Activated T-cell treated with anti-CD3 and anti-CD28 coated beads, Interleukin-2, amount 50 U/mL, for 72 hours (primary cell): ENCODE results near the gene GET4. TPM values are rescaled to one million over a fixed set of nuclear protein-coding genes. Genes with fewer than 3 reads are reported as not detected.
"Not testable (repeated sequence)": the region's sequence is repeated elsewhere in the genome, so short reads cannot be mapped to it uniquely, and the experiment has no call there.

Experiments used
- ATAC-seq, 2 donors: fragments of 150-1000 bp; cut with Tn5 transposase; replicated peaks in 1 of 2; 2 replicates each; pipeline ENCODE4 v1.10.0; 2021; ENCODE audit warnings: moderate library complexity in 2 of 2, mild to moderate bottlenecking in 1 of 2
- DNase-seq, 2 donors: peaks; one replicate each; pipeline ENCODE4 v3.0.0; 2021 to 2022; ENCODE audit warnings: mixed read lengths in 1 of 2
- H3K27ac Mint-ChIP-seq: one replicate; pipeline ENCODE4 v1.8.0; 2022; ENCODE audit warnings: mild to moderate bottlenecking, moderate library complexity, mixed read lengths
- H3K27me3 Mint-ChIP-seq: one replicate; pipeline ENCODE4 v1.8.0; 2022; ENCODE audit warnings: low read depth, mixed read lengths
- H3K36me3 Mint-ChIP-seq, 2 donors: one replicate each; pipeline ENCODE4 v1.8.0; 2022; ENCODE audit warnings: mixed read lengths in 2 of 2, mild to moderate bottlenecking in 1 of 2; ENCODE audit not compliant: insufficient read depth in 2 of 2
- H3K4me1 Mint-ChIP-seq: one replicate; pipeline ENCODE4 v1.8.0; 2022; ENCODE audit warnings: low read depth, mixed read lengths
- H3K4me3 Mint-ChIP-seq, 2 donors: one replicate each; pipeline ENCODE4 v1.8.0; 2022; ENCODE audit warnings: mild to moderate bottlenecking in 2 of 2, mixed read lengths in 2 of 2, moderate library complexity in 2 of 2
- H3K9me3 Mint-ChIP-seq, 2 donors: one replicate each; pipeline ENCODE4 v1.8.0; 2022; ENCODE audit warnings: mixed read lengths in 2 of 2
- total RNA-seq, 2 donors: library from RNA; stranded (reverse); gene quantifications; one replicate each; pipeline ENCODE4 v1.2.3, GENCODE V29; 2022

Gene GET4
- total RNA-seq, 2 donors from 2014 or later, result 33.8 to 34.9 TPM

DNA sequence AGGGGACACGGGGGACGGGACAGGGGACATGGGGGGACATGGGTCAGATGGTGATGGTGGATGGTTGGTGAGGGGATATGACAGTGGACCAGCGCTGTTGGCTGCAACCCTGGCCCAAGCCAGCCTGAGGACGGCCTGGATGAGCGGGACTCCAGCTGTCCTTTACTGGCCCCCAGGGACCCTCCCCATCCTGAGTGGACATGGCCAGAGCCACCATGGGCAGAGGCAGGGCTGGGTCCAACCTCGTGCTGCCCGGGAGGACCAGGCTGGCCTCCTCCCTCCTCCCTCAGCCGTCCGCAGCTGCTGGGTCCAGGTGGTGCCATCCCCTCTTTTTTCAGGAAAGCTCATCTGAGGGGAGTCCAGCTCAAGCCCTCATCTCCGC, 30.4 kb downstream of the GET4 start:
- Mint-ChIP-seq H3K36me3 (no peaks in the 10 kb centered on the region), H3K4me3 (no peak overlapping the region), H3K27ac (no peak overlapping the region), H3K9me3 (no peaks in the 10 kb centered on the region), H3K27me3 (no peaks in the 10 kb centered on the region), H3K4me1 (peaks cover 8% of the 10 kb centered on the region)
- DNase-seq, result no peak
- ATAC-seq, result peak; percentile 8 to 16

- ATAC-seq (peak; percentile 21 to 22), DNase-seq (peak; percentile 26 to 51)
- no peak overlapping the region for H3K27ac Mint-ChIP-seq
- H3K9me3 Mint-ChIP-seq, result no peaks in the 10 kb centered on the region
- H3K4me1 Mint-ChIP-seq, result peaks cover 8% of the 10 kb centered on the region
- H3K27me3 Mint-ChIP-seq, result no peaks in the 10 kb centered on the region
- no peaks in the 10 kb centered on the region for H3K36me3 Mint-ChIP-seq
- no peak overlapping the region for H3K4me3 Mint-ChIP-seq
Measured at GRCh38 chr7:907158-907980, 31.0 kb downstream of the GET4 start.

DNA sequence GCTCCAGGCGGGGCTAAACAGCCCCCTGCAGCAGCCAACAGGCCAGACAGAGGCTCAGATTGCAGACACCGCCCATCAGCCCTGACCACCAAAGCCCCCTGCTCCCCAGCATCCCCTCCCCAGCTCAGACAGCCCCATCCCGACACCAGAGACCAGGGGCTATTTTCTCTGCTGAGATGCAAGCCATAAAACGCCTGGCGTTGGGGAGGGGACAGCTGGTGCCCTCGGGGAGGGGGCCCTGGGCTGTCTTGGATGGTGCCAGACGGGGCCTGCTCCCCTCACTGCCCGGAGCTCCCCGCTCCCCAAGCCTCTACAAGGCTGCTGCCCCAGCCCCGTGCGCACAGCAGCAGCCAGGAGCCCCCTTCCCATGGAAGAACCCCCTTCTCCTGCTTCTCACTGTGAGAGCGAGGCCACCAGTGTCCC, 31.8 kb downstream of the GET4 start:
- H3K27me3 Mint-ChIP-seq, result no peaks in the 10 kb centered on the region
- H3K27ac Mint-ChIP-seq, result no peak overlapping the region
- H3K36me3 Mint-ChIP-seq, result no peaks in the 10 kb centered on the region
- ATAC-seq (peak; percentile 14 to 28), DNase-seq (no peak)
- H3K4me3 Mint-ChIP-seq, result peak overlapping the region in 1 of 2 donors; percentile 50
- H3K4me1 Mint-ChIP-seq, result peaks cover 8% of the 10 kb centered on the region
- no peaks in the 10 kb centered on the region for H3K9me3 Mint-ChIP-seq

GRCh38 chr7:908591-909357, 32.4 kb downstream of the GET4 start:
- not testable (repeated sequence) for H3K9me3 Mint-ChIP-seq, H3K27me3 Mint-ChIP-seq, H3K4me1 Mint-ChIP-seq, H3K27ac Mint-ChIP-seq, H3K36me3 Mint-ChIP-seq
- ATAC-seq, result peak; percentile 86 to 87
- DNase-seq, result peak; percentile 78 to 80
- peak overlapping the region in 1 of 2 donors; percentile 50 for H3K4me3 Mint-ChIP-seq

DNA sequence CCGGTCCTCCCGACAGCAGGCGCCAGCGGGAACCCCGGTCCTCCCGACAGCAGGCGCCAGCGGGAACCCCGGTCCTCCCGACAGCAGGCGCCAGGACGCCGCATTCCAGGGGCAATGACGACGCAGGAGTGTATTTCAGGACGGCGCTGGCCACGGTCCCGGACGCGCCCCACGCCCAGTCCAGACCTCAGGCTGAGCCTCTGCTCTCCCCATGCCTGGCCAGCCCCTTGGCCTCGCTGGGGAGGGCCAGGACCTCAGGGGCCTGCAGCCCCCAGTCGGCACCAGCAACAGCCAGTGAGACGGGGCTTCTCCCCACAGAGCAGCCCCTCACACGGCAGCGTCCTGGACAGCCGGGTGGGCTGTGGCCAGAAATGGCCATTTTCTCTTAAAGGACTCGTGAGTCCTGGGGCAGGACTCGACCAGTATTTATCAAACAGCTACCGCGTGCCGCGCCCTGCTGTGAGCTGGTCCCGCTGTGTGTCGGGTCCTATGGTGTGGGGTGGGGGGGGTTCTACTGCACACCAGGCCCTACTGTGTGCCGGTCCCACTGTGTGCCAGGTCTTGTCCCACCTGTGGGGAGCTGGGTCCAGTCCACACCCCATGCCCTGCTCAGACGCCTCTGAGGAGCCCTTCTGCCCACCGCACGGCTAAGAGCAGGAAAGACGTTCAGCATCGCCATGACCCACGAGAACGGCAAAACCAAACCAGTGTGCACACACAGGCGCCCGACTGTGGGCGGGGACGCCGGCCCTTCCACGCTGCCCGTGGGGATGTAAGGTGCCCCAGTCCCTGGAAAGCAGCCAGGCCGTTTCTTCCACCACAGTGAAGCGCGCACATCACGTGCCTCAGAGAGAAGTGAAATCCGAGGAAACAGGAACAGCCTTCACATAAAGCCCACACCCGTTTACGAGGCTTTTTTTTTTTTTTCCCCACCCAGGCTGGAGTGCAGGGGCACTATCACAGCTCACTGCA, 33.3 kb downstream of the GET4 start:
- Mint-ChIP-seq H3K36me3 (no peaks in the 10 kb centered on the region), H3K27me3 (no peaks in the 10 kb centered on the region), H3K9me3 (no peaks in the 10 kb centered on the region), H3K4me1 (peaks cover 8% of the 10 kb centered on the region), H3K27ac (no peak overlapping the region), H3K4me3 (peak overlapping the region in 1 of 2 donors; percentile 40)
- ATAC-seq, result no peak
- DNase-seq, result no peak

- H3K27ac Mint-ChIP-seq, result no peak overlapping the region
- no peaks in the 10 kb centered on the region for H3K9me3 Mint-ChIP-seq
- DNase-seq (no peak), ATAC-seq (no peak)
- no peaks in the 10 kb centered on the region for H3K36me3 Mint-ChIP-seq
- H3K4me3 Mint-ChIP-seq, result peak overlapping the region; percentile 40
- peaks cover 8% of the 10 kb centered on the region for H3K4me1 Mint-ChIP-seq
- H3K27me3 Mint-ChIP-seq, result no peaks in the 10 kb centered on the region
Measured at GRCh38 chr7:910441-910861, 34.1 kb downstream of the GET4 start.

- H3K27me3 Mint-ChIP-seq, result no peaks in the 10 kb centered on the region
- ATAC-seq (no peak), DNase-seq (no peak)
- peaks cover 8% of the 10 kb centered on the region for H3K4me1 Mint-ChIP-seq
- no peaks in the 10 kb centered on the region for H3K9me3 Mint-ChIP-seq
- H3K4me3 Mint-ChIP-seq, result no peak overlapping the region
- H3K36me3 Mint-ChIP-seq, result no peaks in the 10 kb centered on the region
- no peak overlapping the region for H3K27ac Mint-ChIP-seq
Measured at GRCh38 chr7:910931-911431, 34.6 kb downstream of the GET4 start.

GRCh38 chr7:911791-912480, 35.6 kb downstream of the GET4 start:
- H3K4me1 Mint-ChIP-seq, result peaks cover 8% of the 10 kb centered on the region
- H3K4me3 Mint-ChIP-seq, result no peak overlapping the region
- DNase-seq (no peak), ATAC-seq (no peak)
- H3K27ac Mint-ChIP-seq, result no peak overlapping the region
- no peaks in the 10 kb centered on the region for H3K36me3 Mint-ChIP-seq
- H3K27me3 Mint-ChIP-seq, result no peaks in the 10 kb centered on the region
- H3K9me3 Mint-ChIP-seq, result no peaks in the 10 kb centered on the region

- Mint-ChIP-seq H3K4me1 (peaks cover 8% of the 10 kb centered on the region), H3K27ac (no peak overlapping the region), H3K27me3 (no peaks in the 10 kb centered on the region), H3K36me3 (no peaks in the 10 kb centered on the region), H3K9me3 (no peaks in the 10 kb centered on the region), H3K4me3 (no peak overlapping the region)
- ATAC-seq, result no peak
- DNase-seq, result no peak
Measured at GRCh38 chr7:913736-914520, 37.6 kb downstream of the GET4 start.

- DNase-seq, result no peak
- no peak overlapping the region for H3K27ac Mint-ChIP-seq
- H3K36me3 Mint-ChIP-seq, result peaks cover 2% of the 10 kb centered on the region in 2 donors
- ATAC-seq, result no peak
- no peaks in the 10 kb centered on the region for H3K9me3 Mint-ChIP-seq
- peaks cover 13% of the 10 kb centered on the region for H3K4me1 Mint-ChIP-seq
- no peak overlapping the region for H3K4me3 Mint-ChIP-seq
- H3K27me3 Mint-ChIP-seq, result no peaks in the 10 kb centered on the region
Measured at GRCh38 chr7:914521-915194, 38.3 kb downstream of the GET4 start.
